IMR-90 (cell line): ENCODE data around the gene PEX16.

Experiments
- CEBPB ChIP-seq: IDR thresholded peaks from 2 replicates; pipeline ENCODE4 v1.6.1; 2012; ENCODE audit warnings: low read depth, low read length, improper control_type of control experiment
- CHD1 ChIP-seq: IDR thresholded peaks from 2 replicates; pipeline ENCODE4 v1.6.1; 2012; ENCODE audit warnings: low read depth, low read length, improper control_type of control experiment
- CTCF ChIP-seq: conservative IDR thresholded peaks from 2 replicates; pipeline ENCODE4 v1.5.1; 2012; ENCODE audit warnings: mild to moderate bottlenecking, low read depth, low read length, improper control_type of control experiment
- MAFK ChIP-seq: IDR thresholded peaks from 2 replicates; pipeline ENCODE4 v1.6.1; 2012; ENCODE audit warnings: low read depth, low read length, improper control_type of control experiment
- NFE2L2 ChIP-seq: fragments of 150-350 bp; IDR thresholded peaks from 2 replicates; pipeline ENCODE4 v1.6.1; 2016; ENCODE audit warnings: low read depth, mild to moderate bottlenecking, low read length
- POLR2A ChIP-seq: IDR thresholded peaks from 2 replicates; pipeline ENCODE4 v1.6.1; 2012; ENCODE audit warnings: mild to moderate bottlenecking, low read depth, low read length
- RFX5 ChIP-seq: IDR thresholded peaks from 2 replicates; pipeline ENCODE4 v1.8.0; 2012; ENCODE audit warnings: low read depth, mild to moderate bottlenecking, low read length, moderate library complexity
- USF2 ChIP-seq: fragments of 150-350 bp; IDR thresholded peaks from 2 replicates; pipeline ENCODE4 v1.6.1; 2017; ENCODE audit warnings: mild to moderate bottlenecking, antibody characterized with exemption, low read length, low read depth

DNA sequence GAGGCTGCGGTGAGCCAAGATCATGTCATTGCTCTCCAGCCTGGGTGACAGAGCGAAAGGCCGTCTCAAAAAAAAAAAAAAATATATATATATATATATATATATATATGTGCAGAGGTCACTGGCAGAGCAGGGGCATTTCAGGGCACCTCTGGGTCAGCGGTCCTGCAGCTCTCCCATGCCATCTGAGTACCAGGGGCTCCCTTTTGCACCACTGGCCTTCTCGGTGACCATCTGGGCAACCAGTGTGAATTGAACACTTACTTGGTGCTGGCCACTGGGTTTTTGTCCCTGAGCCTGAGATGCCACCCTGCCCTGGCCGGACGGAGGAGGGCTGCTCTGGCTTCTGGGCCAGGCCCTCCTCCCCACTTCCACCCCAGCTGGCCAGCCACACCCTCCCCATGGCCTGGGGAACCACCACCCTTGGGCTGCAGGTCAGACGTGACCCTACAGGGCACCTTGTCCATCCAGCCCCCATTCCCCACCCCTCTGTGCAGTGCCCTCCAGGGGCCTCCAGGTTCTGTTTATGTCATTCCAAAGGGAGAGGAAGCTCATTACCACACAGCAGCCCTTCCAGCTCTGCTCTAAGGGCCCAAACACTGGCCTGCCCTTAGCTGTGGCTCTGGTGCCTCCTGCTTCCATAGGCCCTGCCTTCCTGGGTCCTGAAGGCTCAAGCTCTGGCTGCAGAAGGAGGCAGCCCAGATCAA is 22.0 kb downstream of the PEX16 start:
- no peak for TF ChIP-seq POLR2A
- TF ChIP-seq CEBPB = no peak
- no peak for TF ChIP-seq CTCF
- TF ChIP-seq MAFK = no peak
- TF ChIP-seq NFE2L2 = no peak
- no peak for TF ChIP-seq USF2
- TF ChIP-seq CHD1 = no peak
- TF ChIP-seq RFX5 = no peak
